Adipocyte (in vitro differentiated cells): ENCODE data around the gene EPHB6.

Experiments used
- DNase-seq: peaks from one replicate; pipeline ENCODE4 v3.0.0-alpha.2; 2015; ENCODE audit warnings: low read depth
- H3K27me3 ChIP-seq: replicated peaks from 2 replicates; pipeline ENCODE4 v1.7.0; 2013; ENCODE audit warnings: mild to moderate bottlenecking, low read length, moderate library complexity; ENCODE audit not compliant: control insufficient read depth, insufficient read depth
- H3K36me3 ChIP-seq: 2 replicates; pipeline ENCODE4 v1.7.0; 2013; ENCODE audit warnings: low read length, mild to moderate bottlenecking, moderate library complexity; ENCODE audit not compliant: control insufficient read depth, insufficient read depth, severe bottlenecking
- H3K4me1 ChIP-seq: 2 replicates; pipeline ENCODE4 v1.7.0; 2013; ENCODE audit warnings: mild to moderate bottlenecking, low read length, moderate library complexity; ENCODE audit not compliant: control insufficient read depth, insufficient read depth
- H3K4me3 ChIP-seq: 2 replicates; pipeline ENCODE4 v1.7.0; 2013; ENCODE audit warnings: mild to moderate bottlenecking, low read length, moderate library complexity
- H3K9ac ChIP-seq: 2 replicates; pipeline ENCODE4 v1.7.0; 2013; ENCODE audit warnings: mild to moderate bottlenecking, low read length, moderate library complexity
- H3K9me3 ChIP-seq: 2 replicates; pipeline ENCODE4 v1.7.0; 2013; ENCODE audit warnings: mild to moderate bottlenecking, low read length, moderate library complexity; ENCODE audit not compliant: control insufficient read depth

EPHB6 gene

DNA sequence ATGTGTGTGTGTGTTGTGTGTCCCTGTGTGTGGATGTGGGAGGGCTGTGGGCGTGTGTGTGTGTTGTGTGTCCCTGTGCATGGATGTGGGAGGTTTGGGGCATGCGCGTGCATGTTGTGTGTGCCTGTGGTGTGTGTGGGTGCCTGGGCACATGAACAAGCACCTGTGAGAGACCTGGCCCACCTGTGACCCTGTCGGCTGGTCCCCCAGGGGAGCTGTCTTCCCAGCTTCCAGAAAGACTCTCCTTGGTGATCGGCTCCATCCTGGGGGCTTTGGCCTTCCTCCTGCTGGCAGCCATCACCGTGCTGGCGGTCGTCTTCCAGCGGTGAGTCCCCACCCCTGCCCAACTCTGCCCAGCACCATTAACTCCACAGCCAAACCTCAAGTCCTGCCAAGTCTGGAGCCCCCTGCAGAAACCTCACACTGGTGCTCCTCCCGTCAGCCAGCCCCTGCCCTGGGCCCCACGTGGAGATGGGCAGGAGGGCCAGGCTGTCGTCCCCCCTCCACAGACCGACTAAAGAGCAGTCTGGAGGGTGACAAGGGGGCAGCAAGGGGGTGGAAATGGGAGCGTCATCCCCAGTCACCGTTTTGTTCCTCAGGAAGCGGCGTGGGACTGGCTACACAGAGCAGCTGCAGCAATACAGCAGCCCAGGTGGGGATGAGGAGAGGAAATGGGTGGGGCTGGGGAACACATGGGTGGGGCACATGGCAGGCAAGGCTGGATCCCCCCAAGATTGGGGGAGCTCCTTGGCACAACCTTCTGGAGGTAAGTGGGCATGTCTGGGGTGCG, 12.7 kb downstream of the EPHB6 start:
- DNase-seq = no peak
- H3K36me3 ChIP-seq = peaks cover 17% of the 10 kb centered on the region

GRCh38 chr7:142868188-142868985, 13.5 kb downstream of the EPHB6 start:
- Histone ChIP-seq H3K9ac (no peak overlapping the region), H3K36me3 (peaks cover 11% of the 10 kb centered on the region), H3K4me3 (no peak overlapping the region), H3K9me3 (no peaks in the 10 kb centered on the region), H3K4me1 (no peaks in the 10 kb centered on the region), H3K27me3 (no peaks in the 10 kb centered on the region)
- DNase-seq = no peak

More for the DNA sequence above, 12.7 kb downstream of the EPHB6 start:
- Histone ChIP-seq H3K9me3 (no peaks in the 10 kb centered on the region), H3K4me3 (no peak overlapping the region), H3K4me1 (no peaks in the 10 kb centered on the region), H3K27me3 (peaks cover 3% of the 10 kb centered on the region), H3K9ac (no peak overlapping the region)

DNA sequence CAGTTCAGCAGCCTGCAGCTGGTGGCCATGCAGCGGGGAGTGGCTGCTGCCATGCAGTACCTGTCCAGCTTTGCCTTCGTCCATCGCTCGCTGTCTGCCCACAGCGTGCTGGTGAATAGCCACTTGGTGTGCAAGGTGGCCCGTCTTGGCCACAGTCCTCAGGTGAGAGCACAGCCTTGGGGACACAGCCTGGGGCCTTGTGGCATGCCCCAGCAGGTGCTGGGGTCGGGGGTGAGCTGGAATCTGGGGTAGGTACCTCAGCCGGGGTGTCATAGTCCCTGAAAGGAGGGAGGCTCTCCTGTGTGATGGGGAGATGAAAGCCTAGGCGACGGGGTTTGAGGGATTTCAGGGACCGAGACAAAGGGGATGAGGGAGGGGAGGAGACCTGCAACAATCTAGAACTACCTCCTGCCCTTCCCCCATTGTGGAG, 14.1 kb downstream of the EPHB6 start:
- Histone ChIP-seq H3K27me3 (no peaks in the 10 kb centered on the region), H3K9ac (no peak overlapping the region), H3K4me1 (no peaks in the 10 kb centered on the region), H3K9me3 (no peaks in the 10 kb centered on the region), H3K36me3 (peaks cover 7% of the 10 kb centered on the region), H3K4me3 (no peak overlapping the region)
- DNase-seq = no peak

GRCh38 chr7:142869434-142869833, 14.6 kb downstream of the EPHB6 start:
- DNase-seq = no peak
- H3K9ac ChIP-seq = no peak overlapping the region
- H3K4me1 ChIP-seq = no peaks in the 10 kb centered on the region
- H3K36me3 ChIP-seq = peaks cover 3% of the 10 kb centered on the region
- no peak overlapping the region for H3K4me3 ChIP-seq
- H3K9me3 ChIP-seq = no peaks in the 10 kb centered on the region
- H3K27me3 ChIP-seq = no peaks in the 10 kb centered on the region

DNA sequence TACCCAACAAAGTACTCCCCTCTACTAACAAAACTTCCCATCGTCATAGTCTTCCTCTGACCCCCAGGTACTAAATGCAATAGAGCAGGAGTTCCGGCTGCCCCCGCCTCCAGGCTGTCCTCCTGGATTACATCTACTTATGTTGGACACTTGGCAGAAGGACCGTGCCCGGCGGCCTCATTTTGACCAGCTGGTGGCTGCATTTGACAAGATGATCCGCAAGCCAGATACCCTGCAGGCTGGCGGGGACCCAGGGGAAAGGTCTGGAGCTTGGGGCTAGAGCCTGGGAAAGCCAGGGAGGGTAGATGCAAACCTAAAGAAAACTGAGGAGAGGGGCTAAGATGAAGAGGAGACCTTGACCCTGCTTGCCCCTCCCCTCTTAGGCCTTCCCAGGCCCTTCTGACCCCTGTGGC, 15.3 kb downstream of the EPHB6 start:
- Histone ChIP-seq H3K36me3 (peaks cover 3% of the 10 kb centered on the region), H3K27me3 (peaks cover 1% of the 10 kb centered on the region), H3K4me3 (no peak overlapping the region), H3K9ac (no peak overlapping the region), H3K4me1 (no peaks in the 10 kb centered on the region), H3K9me3 (no peaks in the 10 kb centered on the region)
- no peak for DNase-seq

- no peaks in the 10 kb centered on the region for H3K4me1 ChIP-seq
- no peaks in the 10 kb centered on the region for H3K9me3 ChIP-seq
- no peak overlapping the region for H3K4me3 ChIP-seq
- H3K9ac ChIP-seq = no peak overlapping the region
- no peak for DNase-seq
- H3K27me3 ChIP-seq = peaks cover 5% of the 10 kb centered on the region
- H3K36me3 ChIP-seq = peaks cover 3% of the 10 kb centered on the region
These were observed 15.8 kb downstream of the EPHB6 start for GRCh38 chr7:142870566-142871259.

GRCh38 chr7:142871260-142872105, 16.6 kb downstream of the EPHB6 start:
- Histone ChIP-seq H3K27me3 (peaks cover 11% of the 10 kb centered on the region), H3K9ac (no peak overlapping the region), H3K4me1 (no peaks in the 10 kb centered on the region), H3K36me3 (peaks cover 3% of the 10 kb centered on the region), H3K9me3 (no peaks in the 10 kb centered on the region), H3K4me3 (no peak overlapping the region)
- DNase-seq = no peak

DNA sequence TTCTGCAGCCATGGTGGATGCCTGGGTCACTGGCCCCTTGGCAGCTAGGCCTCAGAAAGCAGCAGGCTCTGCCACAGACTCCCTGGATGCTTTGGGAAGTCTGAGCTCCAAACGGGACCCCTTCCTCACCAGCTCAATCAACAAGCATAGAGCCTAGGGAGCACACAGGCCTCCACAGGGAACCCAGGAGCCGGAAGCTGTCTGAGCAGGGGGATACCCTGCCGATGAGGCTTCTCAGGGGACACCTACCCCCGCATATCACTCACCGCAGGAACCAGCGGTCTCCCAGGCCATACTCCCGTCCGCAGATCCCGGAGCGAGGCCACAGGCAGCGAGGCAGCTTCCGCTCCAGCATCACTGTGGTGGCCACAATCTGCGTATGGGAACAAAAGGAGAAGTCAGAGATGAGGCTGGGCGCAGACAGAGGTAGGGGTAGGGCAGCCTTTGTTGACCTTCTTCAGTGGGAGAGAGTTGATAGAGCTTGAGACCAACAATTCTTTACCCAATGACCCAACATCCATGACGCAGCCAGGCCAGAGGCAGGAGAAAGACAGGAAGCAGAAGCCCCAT, 17.3 kb downstream of the EPHB6 start:
- DNase-seq = no peak
- Histone ChIP-seq H3K9ac (no peak overlapping the region), H3K27me3 (peaks cover 16% of the 10 kb centered on the region), H3K4me1 (no peaks in the 10 kb centered on the region), H3K9me3 (no peaks in the 10 kb centered on the region), H3K4me3 (no peak overlapping the region), H3K36me3 (peaks cover 3% of the 10 kb centered on the region)

- Histone ChIP-seq H3K9me3 (no peaks in the 10 kb centered on the region), H3K4me1 (no peaks in the 10 kb centered on the region), H3K4me3 (no peak overlapping the region), H3K36me3 (peaks cover under 1% of the 10 kb centered on the region), H3K9ac (no peak overlapping the region), H3K27me3 (peaks cover 20% of the 10 kb centered on the region)
- peak; percentile 29 for DNase-seq
These were observed 18.5 kb downstream of the EPHB6 start for GRCh38 chr7:142873281-142873784.

GRCh38 chr7:142873871-142874270, 19.0 kb downstream of the EPHB6 start:
- H3K27me3 ChIP-seq = peaks cover 25% of the 10 kb centered on the region
- H3K9ac ChIP-seq = no peak overlapping the region
- no peaks in the 10 kb centered on the region for H3K4me1 ChIP-seq
- H3K4me3 ChIP-seq = no peak overlapping the region
- no peaks in the 10 kb centered on the region for H3K9me3 ChIP-seq
- DNase-seq = no peak
- H3K36me3 ChIP-seq = no peaks in the 10 kb centered on the region
